AG04450 (cell line): ENCODE data around the gene F10. TPM values are rescaled to one million over a fixed set of nuclear protein-coding genes. Genes with fewer than 3 reads are reported as not detected.

ENCODE experiments used
- CTCF ChIA-PET: fragments of 300-600, 350-600 bp; formaldehyde crosslinking; extraction: SDS; loops from one replicate; lab custom pipeline; 2022; ENCODE audit warnings: antibody characterized with exemption, inconsistent platforms; lab: Charles Lee
- POLR2A ChIA-PET: fragments of 350-600 bp; formaldehyde crosslinking; extraction: SDS; loops from one replicate; lab custom pipeline; 2021; ENCODE audit warnings: antibody characterized with exemption, inconsistent platforms; lab: Yijun Ruan, JAX
- DNase-seq: peaks from one replicate; pipeline ENCODE4 v3.0.0-alpha.2; 2011; ENCODE audit warnings: low read depth, low spot score
- H3K27ac ChIP-seq: one replicate; pipeline ENCODE4 v1.5.1; 2012; ENCODE audit warnings: low read depth, low read length, control low read depth
- H3K27me3 ChIP-seq: one replicate; pipeline ENCODE4 v1.6.0; 2012; ENCODE audit warnings: low read length; ENCODE audit not compliant: control insufficient read depth, insufficient read depth
- H3K4me3 ChIP-seq: 2 replicates; pipeline ENCODE4 v1.5.1; 2011; ENCODE audit warnings: mild to moderate bottlenecking, low read depth, low read length, control low read depth
- H3K9me3 ChIP-seq: 2 replicates; pipeline ENCODE4 v1.5.1; 2012; ENCODE audit warnings: low read length; ENCODE audit not compliant: control insufficient read depth, insufficient read depth
- CTCF ChIP-seq: IDR thresholded peaks from 2 replicates; pipeline ENCODE4 v1.5.1; 2011; ENCODE audit warnings: low read depth, low read length, control low read depth, inconsistent platforms
- polyA plus RNA-seq: library from polyadenylated mRNA; depleted of rRNA; stranded (reverse); fragments of >200 nt; gene quantifications from 2 replicates; pipeline ENCODE4 v1.2.3, GENCODE V29; 2011

The F10 gene
- polyA plus RNA-seq, 1 experiment: 17.7 TPM

GRCh38 chr13:113112893-113113845, 9.4 kb upstream of the F10 start:
- ChIA-PET CTCF (no interaction called here), POLR2A (no interaction called here)
- DNase-seq: no peak
- Histone ChIP-seq H3K4me3 (no peak overlapping the region), H3K9me3 (peaks cover 17% of the 10 kb centered on the region), H3K27me3 (peaks cover 22% of the 10 kb centered on the region), H3K27ac (no peak overlapping the region)
- no peak for TF ChIP-seq CTCF

GRCh38 chr13:113113846-113114271, 8.7 kb upstream of the F10 start:
- H3K9me3 ChIP-seq: peaks cover 11% of the 10 kb centered on the region; the same call in 1 of the 2 replicates
- POLR2A ChIA-PET: no interaction called here
- no peak overlapping the region for H3K27ac ChIP-seq
- peaks cover 22% of the 10 kb centered on the region for H3K27me3 ChIP-seq
- CTCF ChIA-PET: no interaction called here
- no peak for DNase-seq
- no peak for TF ChIP-seq CTCF
- no peak overlapping the region for H3K4me3 ChIP-seq

DNA sequence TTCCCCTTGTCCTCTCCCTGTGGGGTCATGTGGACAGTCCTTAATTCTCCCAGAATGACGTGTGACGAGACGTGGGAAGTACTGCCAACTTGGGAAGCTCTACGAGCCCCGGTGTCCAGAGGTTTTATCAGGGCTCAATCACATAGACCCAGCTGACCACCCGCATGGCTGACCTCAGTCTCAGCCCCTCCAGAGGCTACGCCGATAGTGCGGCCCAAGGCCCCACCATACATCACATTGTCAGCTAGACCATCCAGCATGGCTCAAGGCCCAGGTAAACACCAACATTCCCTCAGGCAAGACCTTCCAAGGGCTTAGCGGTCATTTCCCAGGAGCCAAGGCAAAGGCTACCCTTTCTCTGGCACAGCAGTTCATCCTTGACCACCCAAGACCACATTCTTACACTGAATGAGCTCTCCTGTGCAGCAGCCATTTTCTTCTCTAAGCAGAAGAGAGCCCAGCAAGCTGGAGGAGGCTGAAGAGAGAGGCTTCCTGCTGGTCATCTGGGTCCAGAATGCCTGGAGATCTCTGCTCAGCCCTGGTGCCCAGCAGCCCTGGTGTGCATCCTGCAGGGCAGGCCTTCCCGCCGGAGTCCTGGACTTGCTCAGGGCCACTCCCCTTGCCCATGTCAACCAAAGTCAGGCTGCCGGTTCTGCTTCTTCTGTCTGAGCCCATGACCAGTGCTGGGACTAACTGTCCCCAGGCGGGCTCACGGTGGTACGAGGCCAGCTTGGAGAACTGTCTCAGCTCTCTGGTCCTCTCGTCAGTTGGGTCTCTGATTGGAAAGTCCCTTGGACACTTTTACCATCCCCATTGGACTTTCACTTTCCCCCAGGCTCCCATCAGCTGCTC, 7.9 kb upstream of the F10 start:
- Histone ChIP-seq H3K9me3 (peaks cover 2% of the 10 kb centered on the region; the same call in 1 of the 2 replicates), H3K27me3 (peaks cover 16% of the 10 kb centered on the region), H3K4me3 (no peak overlapping the region), H3K27ac (no peak overlapping the region)
- no peak for TF ChIP-seq CTCF
- CTCF ChIA-PET: no interaction called here
- DNase-seq: no peak
- POLR2A ChIA-PET: no interaction called here

- no peak overlapping the region for H3K4me3 ChIP-seq
- ChIA-PET POLR2A (no interaction called here), CTCF (no interaction called here)
- no peak for DNase-seq
- H3K27ac ChIP-seq: no peak overlapping the region
- no peak for TF ChIP-seq CTCF
- no peaks in the 10 kb centered on the region; the same call in 1 of the 2 replicates for H3K9me3 ChIP-seq
- H3K27me3 ChIP-seq: peaks cover 13% of the 10 kb centered on the region
Observed at GRCh38 chr13:113115363-113116205, 7.0 kb upstream of the F10 start.
